Measurements from ENCODE around the gene EEF2K. TPM values are rescaled to one million over a fixed set of nuclear protein-coding genes. Genes with fewer than 3 reads are reported as not detected.
A peak's percentile ranks its signal among the peaks of the same experiment; 100 is the strongest.

EEF2K gene
- total RNA-seq, 1 experiment from 2014 or later, result 31.0 TPM

DNA sequence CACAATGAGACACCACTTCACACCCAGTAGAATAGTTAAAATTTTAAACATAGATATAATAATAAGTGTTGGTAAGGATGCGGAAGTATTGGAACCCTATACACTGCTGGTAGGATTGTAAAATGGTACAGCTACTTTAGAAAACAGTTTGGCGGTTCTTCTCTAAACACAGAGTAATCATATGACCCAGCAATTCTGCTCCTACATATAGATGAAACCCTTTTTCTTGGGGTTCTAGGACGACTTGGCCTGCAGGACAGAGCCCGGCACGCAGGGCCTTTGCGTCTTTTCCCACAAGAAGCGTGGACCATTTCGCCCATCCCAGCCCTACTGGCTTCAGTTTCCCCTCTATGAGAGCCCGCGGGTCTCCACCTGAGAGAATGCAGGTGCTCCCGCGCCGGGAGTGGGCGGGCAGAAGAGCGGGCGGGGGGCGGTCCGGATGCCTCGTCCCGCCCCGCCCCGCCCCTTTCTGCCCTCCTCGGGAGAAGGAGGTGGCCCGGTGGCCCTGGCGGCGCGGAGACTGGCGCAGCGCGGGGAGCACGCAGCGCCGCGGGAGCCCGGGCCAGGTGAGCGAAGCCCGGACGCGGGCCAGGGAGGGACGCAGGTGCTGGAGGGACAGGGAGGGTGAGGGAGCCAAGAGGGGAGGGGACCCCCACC, 44.0 kb upstream of the EEF2K start, which contains the start of gene SDR42E2:
Gene SDR42E2, plus strand, starts transcription at position 508 of the 657 bp plus-strand sequence. CDS start 3,077 bp downstream, outside the sequence.
- H3K27ac ChIP-seq (ENCODE audit: low read depth, low read length), result no peak within 1 kb of the TSS
- ChIA-PET CTCF (no interaction called here), RAD21 (ENCODE audit: low non-redundant PET in 1 of 2, low total read pairs in 2 of 2, uncharacterized antibody in 2 of 2, unreplicated experiment in 2 of 2) (no interaction called here), POLR2A (no interaction called here)
- peaks cover 0 to 10% of the 10 kb centered on the region in 2 experiments; a peak in 2 of 4 replicates for H3K4me1 ChIP-seq (ENCODE audit: control insufficient read depth in 1 of 2, insufficient read depth in 2 of 2, low read length in 2 of 2)
- no peaks in the 10 kb centered on the region for H3K79me2 ChIP-seq (ENCODE audit: insufficient read depth, low read length)
- H3K9me2 ChIP-seq (ENCODE audit: insufficient read depth), result no peaks in the 10 kb centered on the region
- H3K27me3 ChIP-seq (ENCODE audit: insufficient read depth, low read length), result no peaks in the 10 kb centered on the region
- H3K9ac ChIP-seq (ENCODE audit: low read length), result peak within 1 kb of the TSS; percentile 21; the same call in 1 of the 2 replicates
- DNase-seq (ENCODE audit: low read depth, low spot score) (no peak), ATAC-seq (peak; percentile 98)
- intact Hi-C loops (cut with micrococcal nuclease), result no loop called here
- peak within 1 kb of the TSS; percentile 81 for H3K4me2 ChIP-seq (ENCODE audit: low read length)
- peak within 1 kb of the TSS; percentile 85 for H2AFZ ChIP-seq (ENCODE audit: low read depth, low read length, poor library complexity, severe bottlenecking)
- no peak for TF ChIP-seq FOSL1 (IDR thresholded peaks at IDR 0.05; ENCODE audit: low read depth)
- no peak for TF ChIP-seq RAD21 (IDR thresholded peaks at IDR 0.05; ENCODE audit: low read depth)
- TF ChIP-seq, protein P1, sequence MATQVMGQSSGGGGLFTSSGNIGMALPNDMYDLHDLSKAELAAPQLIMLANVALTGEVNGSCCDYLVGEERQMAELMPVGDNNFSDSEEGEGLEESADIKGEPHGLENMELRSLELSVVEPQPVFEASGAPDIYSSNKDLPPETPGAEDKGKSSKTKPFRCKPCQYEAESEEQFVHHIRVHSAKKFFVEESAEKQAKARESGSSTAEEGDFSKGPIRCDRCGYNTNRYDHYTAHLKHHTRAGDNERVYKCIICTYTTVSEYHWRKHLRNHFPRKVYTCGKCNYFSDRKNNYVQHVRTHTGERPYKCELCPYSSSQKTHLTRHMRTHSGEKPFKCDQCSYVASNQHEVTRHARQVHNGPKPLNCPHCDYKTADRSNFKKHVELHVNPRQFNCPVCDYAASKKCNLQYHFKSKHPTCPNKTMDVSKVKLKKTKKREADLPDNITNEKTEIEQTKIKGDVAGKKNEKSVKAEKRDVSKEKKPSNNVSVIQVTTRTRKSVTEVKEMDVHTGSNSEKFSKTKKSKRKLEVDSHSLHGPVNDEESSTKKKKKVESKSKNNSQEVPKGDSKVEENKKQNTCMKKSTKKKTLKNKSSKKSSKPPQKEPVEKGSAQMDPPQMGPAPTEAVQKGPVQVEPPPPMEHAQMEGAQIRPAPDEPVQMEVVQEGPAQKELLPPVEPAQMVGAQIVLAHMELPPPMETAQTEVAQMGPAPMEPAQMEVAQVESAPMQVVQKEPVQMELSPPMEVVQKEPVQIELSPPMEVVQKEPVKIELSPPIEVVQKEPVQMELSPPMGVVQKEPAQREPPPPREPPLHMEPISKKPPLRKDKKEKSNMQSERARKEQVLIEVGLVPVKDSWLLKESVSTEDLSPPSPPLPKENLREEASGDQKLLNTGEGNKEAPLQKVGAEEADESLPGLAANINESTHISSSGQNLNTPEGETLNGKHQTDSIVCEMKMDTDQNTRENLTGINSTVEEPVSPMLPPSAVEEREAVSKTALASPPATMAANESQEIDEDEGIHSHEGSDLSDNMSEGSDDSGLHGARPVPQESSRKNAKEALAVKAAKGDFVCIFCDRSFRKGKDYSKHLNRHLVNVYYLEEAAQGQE (IDR thresholded peaks at IDR 0.05; ENCODE audit: low read depth), result no peak
- TF ChIP-seq EZH2phosphoT487 (IDR thresholded peaks at IDR 0.05; ENCODE audit: borderline replicate concordance), result no peak
- TF ChIP-seq, protein P2, sequence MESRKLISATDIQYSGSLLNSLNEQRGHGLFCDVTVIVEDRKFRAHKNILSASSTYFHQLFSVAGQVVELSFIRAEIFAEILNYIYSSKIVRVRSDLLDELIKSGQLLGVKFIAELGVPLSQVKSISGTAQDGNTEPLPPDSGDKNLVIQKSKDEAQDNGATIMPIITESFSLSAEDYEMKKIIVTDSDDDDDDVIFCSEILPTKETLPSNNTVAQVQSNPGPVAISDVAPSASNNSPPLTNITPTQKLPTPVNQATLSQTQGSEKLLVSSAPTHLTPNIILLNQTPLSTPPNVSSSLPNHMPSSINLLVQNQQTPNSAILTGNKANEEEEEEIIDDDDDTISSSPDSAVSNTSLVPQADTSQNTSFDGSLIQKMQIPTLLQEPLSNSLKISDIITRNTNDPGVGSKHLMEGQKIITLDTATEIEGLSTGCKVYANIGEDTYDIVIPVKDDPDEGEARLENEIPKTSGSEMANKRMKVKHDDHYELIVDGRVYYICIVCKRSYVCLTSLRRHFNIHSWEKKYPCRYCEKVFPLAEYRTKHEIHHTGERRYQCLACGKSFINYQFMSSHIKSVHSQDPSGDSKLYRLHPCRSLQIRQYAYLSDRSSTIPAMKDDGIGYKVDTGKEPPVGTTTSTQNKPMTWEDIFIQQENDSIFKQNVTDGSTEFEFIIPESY (IDR thresholded peaks at IDR 0.05; ENCODE audit: extremely low read depth, insufficient replicate concordance, low read length), result no peak
- TF ChIP-seq YY1 (IDR thresholded peaks at IDR 0.05; ENCODE audit: extremely low read depth, insufficient replicate concordance, low read depth, low read length), result no peak
- peak; percentile 44; the same call in 1 of the 2 replicates for TF ChIP-seq POLR2AphosphoS5 (IDR thresholded peaks at IDR 0.05; ENCODE audit: low read depth, low read length)
- no peak for TF ChIP-seq CEBPB (IDR thresholded peaks at IDR 0.05; ENCODE audit: low read depth)
- TF ChIP-seq EZH2 (IDR thresholded peaks at IDR 0.05), result no peak
- H3K4me3 ChIP-seq (replicated peaks in 1 of 2; ENCODE audit: low read depth in 1 of 2, low read length in 2 of 2), result peak within 1 kb of the TSS; percentile 34 to 52
- no TSS peak for BruUV-seq (replicated peaks)
- H3K9me3 ChIP-seq (ENCODE audit: control insufficient read depth in 1 of 2, insufficient read depth in 1 of 2, low read depth in 1 of 2, low read length in 2 of 2), result no peaks in the 10 kb centered on the region; a peak in 1 of 4 replicates
- H4K20me1 ChIP-seq (ENCODE audit: insufficient read depth), result no peaks in the 10 kb centered on the region
- H3K36me3 ChIP-seq (ENCODE audit: control insufficient read depth in 1 of 2, insufficient read depth in 2 of 2, low read length in 2 of 2), result no peaks in the 10 kb centered on the region
